Activated B cell treated with CpG ODN at 0.5 μM for 24 hours (primary cell): ENCODE data around the gene UQCC2. TPM values are rescaled to one million over a fixed set of nuclear protein-coding genes. Genes with fewer than 3 reads are reported as not detected.

Experiments
- ATAC-seq: fragments of 200-7000 bp; cut with Tn5 transposase; one replicate; pipeline ENCODE4 v1.10.0; 2021; ENCODE audit warnings: low read depth, mild to moderate bottlenecking, moderate library complexity
- CTCF ChIA-PET: fragments of 350-600 bp; sonication (Branson Sonifier 250); formaldehyde crosslinking; loops from one replicate; lab custom pipeline; 2021; ENCODE audit warnings: antibody characterized with exemption; lab: Charles Lee
- POLR2A ChIA-PET: fragments of 350-600 bp; sonication (Branson Sonifier 250); formaldehyde crosslinking; loops from one replicate; lab custom pipeline; 2021; ENCODE audit warnings: antibody characterized with exemption; lab: Charles Lee
- DNase-seq: peaks from one replicate; pipeline ENCODE4 v3.0.0; 2022
- H3K27ac Mint-ChIP-seq: one replicate; pipeline ENCODE4 v1.8.0; 2020; ENCODE audit warnings: mixed read lengths
- H3K27me3 Mint-ChIP-seq: one replicate; pipeline ENCODE4 v1.8.0; 2021; ENCODE audit warnings: mixed read lengths
- H3K36me3 Mint-ChIP-seq: one replicate; pipeline ENCODE4 v1.8.0; 2021; ENCODE audit warnings: low read depth, mixed read lengths
- H3K4me1 Mint-ChIP-seq: one replicate; pipeline ENCODE4 v1.8.0; 2021; ENCODE audit warnings: mixed read lengths
- H3K4me3 Mint-ChIP-seq: one replicate; pipeline ENCODE4 v1.8.0; 2020; ENCODE audit warnings: mild to moderate bottlenecking, mixed read lengths
- H3K9me3 Mint-ChIP-seq: one replicate; pipeline ENCODE4 v1.8.0; 2020; ENCODE audit warnings: mixed read lengths
- CTCF ChIP-seq: fragments of 200-600 bp; IDR thresholded peaks from one replicate; pipeline ENCODE4 v1.8.0; 2022; ENCODE audit warnings: antibody characterized with exemption, mild to moderate bottlenecking
- intact Hi-C: fragments of 100-400 bp; cut with micrococcal nuclease; formaldehyde crosslinking; loops from one replicate; pipeline ENCODE4 v1.15.1; 2024
- total RNA-seq: library from RNA; stranded (reverse); gene quantifications from 2 replicates; pipeline ENCODE4 v1.2.3, GENCODE V29; 2022

Gene UQCC2
- total RNA-seq, 1 donor from 2014 or later, result 26.2 TPM

- no peak overlapping the region for H3K27ac Mint-ChIP-seq
- ChIA-PET POLR2A (no interaction called here), CTCF (no interaction called here)
- no peak for ATAC-seq
- intact Hi-C loops, result no loop called here
- no peaks in the 10 kb centered on the region for H3K27me3 Mint-ChIP-seq
- H3K36me3 Mint-ChIP-seq, result peaks cover 88% of the 10 kb centered on the region
- DNase-seq, result no peak
- no peak overlapping the region for H3K4me3 Mint-ChIP-seq
- no peaks in the 10 kb centered on the region for H3K9me3 Mint-ChIP-seq
- no peak for TF ChIP-seq CTCF
- H3K4me1 Mint-ChIP-seq, result peaks cover 24% of the 10 kb centered on the region
Observed at GRCh38 chr6:33676416-33677142, 34.9 kb downstream of the UQCC2 start.

GRCh38 chr6:33675968-33676367, 35.5 kb downstream of the UQCC2 start:
- Mint-ChIP-seq H3K9me3 (no peaks in the 10 kb centered on the region), H3K4me1 (peaks cover 24% of the 10 kb centered on the region), H3K27me3 (no peaks in the 10 kb centered on the region), H3K27ac (no peak overlapping the region), H3K36me3 (peaks cover 88% of the 10 kb centered on the region), H3K4me3 (no peak overlapping the region)
- ChIA-PET CTCF (no interaction called here), POLR2A (no interaction called here)
- ATAC-seq (no peak), DNase-seq (no peak)
- intact Hi-C loops, result no loop called here
- TF ChIP-seq CTCF, result no peak

DNA sequence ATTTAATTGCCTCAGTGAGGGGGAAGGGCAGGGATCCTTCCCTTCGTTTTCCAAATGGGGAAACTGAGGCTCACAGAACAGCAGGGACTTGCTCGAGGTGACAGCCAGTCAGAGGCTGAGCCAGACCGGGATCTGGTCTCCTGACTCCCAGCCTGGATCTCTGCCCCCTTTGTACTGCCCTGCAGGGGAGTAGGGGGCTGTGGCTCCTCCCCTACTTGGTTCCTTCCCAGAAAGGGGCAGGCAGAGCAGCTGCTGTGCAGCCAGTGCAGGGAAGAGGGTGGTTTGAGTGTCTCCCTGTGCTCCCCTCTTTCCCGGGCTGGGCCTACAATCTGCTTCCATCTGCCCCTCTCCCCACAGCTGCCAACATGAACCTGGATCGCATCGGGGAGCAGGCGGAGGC, 37.6 kb downstream of the UQCC2 start:
- Mint-ChIP-seq H3K36me3 (peaks cover 89% of the 10 kb centered on the region), H3K4me3 (no peak overlapping the region), H3K27me3 (no peaks in the 10 kb centered on the region), H3K9me3 (no peaks in the 10 kb centered on the region), H3K4me1 (peaks cover 30% of the 10 kb centered on the region), H3K27ac (no peak overlapping the region)
- DNase-seq, result no peak
- no peak for TF ChIP-seq CTCF
- ChIA-PET POLR2A (no interaction called here), CTCF (no interaction called here)
- ATAC-seq, result no peak
- intact Hi-C loops, result no loop called here

GRCh38 chr6:33672808-33673207, 38.7 kb downstream of the UQCC2 start:
- TF ChIP-seq CTCF, result no peak
- intact Hi-C loops, result no loop called here
- no peak for DNase-seq
- Mint-ChIP-seq H3K27ac (no peak overlapping the region), H3K36me3 (peaks cover 91% of the 10 kb centered on the region), H3K4me3 (no peak overlapping the region), H3K4me1 (peaks cover 25% of the 10 kb centered on the region), H3K9me3 (no peaks in the 10 kb centered on the region), H3K27me3 (no peaks in the 10 kb centered on the region)
- CTCF ChIA-PET, result interaction anchor here (1.3 kb wide), 1 partner anchor 65 kb away, joined by 3 read pairs; no protein-coding TSS in a partner anchor
- ATAC-seq, result peak; percentile 32
- POLR2A ChIA-PET, result no interaction called here

DNA sequence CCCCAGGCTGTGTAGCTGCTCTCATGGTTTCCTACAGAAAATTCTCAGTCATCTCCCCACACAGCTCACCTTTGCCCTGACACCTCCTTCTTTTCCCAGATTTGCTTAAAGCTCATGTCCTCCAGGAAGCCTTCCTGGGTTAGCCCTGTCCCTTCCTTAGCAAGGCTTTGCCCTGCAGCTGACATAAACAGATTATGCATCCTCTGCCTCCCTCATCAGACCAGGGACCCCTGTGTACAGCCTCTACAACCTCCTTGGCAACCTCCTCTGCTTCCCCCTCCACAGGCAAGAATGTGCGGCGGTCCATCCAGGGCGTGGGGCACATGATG, 39.8 kb downstream of the UQCC2 start:
- POLR2A ChIA-PET, result interaction anchor here (0.6 kb wide), 1 partner anchor 517 kb away, joined by 5 read pairs; no protein-coding TSS in a partner anchor
- TF ChIP-seq CTCF, result no peak
- no peak overlapping the region for H3K27ac Mint-ChIP-seq
- H3K36me3 Mint-ChIP-seq, result peaks cover 83% of the 10 kb centered on the region
- DNase-seq (no peak), ATAC-seq (no peak)
- H3K4me1 Mint-ChIP-seq, result peaks cover 22% of the 10 kb centered on the region
- intact Hi-C loops, result no loop called here
- no peaks in the 10 kb centered on the region for H3K27me3 Mint-ChIP-seq
- CTCF ChIA-PET, result interaction anchor here (1.3 kb wide), 1 partner anchor 64 kb away, joined by 3 read pairs; no protein-coding TSS in a partner anchor
- H3K4me3 Mint-ChIP-seq, result no peak overlapping the region
- no peaks in the 10 kb centered on the region for H3K9me3 Mint-ChIP-seq
